ENCODE data around the gene SIGLEC15.

The SIGLEC15 gene

DNA sequence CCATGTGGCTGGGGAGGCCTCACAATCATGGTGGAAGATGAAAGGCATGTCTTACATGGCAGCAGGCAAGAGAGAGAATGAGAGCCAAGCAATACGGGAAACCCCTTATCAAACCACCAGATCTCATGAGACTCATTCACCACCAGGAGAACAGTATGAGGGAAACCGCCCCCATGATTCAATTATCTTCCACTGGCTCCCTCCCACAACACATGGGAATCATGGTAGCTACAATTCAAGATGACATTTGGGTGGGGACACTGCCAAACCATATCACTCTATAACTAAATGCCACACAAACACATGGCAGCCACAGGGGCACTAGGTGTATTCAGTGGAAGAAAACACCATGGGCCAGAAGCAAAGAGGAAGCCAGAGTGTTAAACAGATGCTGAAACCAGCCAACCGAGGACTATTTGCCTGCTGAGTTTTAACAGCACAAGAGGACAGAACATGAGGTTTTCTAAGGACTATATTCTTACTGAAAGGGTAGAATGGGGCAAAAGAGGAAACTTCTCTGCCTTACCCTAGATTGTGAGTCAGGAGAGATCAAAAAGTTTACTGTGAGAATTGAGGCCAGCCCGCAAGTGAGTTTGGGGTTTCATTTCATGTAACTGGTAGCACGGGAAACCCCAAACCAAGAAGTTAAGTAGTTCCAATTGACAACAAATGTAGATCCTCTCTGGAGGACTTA is 49.2 kb downstream of the SIGLEC15 start:
- Histone ChIP-seq H3K9me3 (ENCODE audit: control insufficient read depth, low read length) (no peaks in the 10 kb centered on the region), H3K27me3 (ENCODE audit: control insufficient read depth, insufficient read depth, low read length, poor library complexity, severe bottlenecking) (no peaks in the 10 kb centered on the region), H3K4me3 (ENCODE audit: insufficient read depth, low read depth, low read length) (no peak overlapping the region), H3K36me3 (ENCODE audit: control insufficient read depth, insufficient read depth, low read length) (peaks cover 10% of the 10 kb centered on the region), H3K4me1 (ENCODE audit: control insufficient read depth, insufficient read depth, low read length) (no peaks in the 10 kb centered on the region), H3K27ac (ENCODE audit: insufficient read depth, low read depth, low read length, poor library complexity, severe bottlenecking) (no peak overlapping the region)
- WGBS, 2 experiments, result 92 to 93% methylated on average over 5 of the region's 5 CpGs

DNA sequence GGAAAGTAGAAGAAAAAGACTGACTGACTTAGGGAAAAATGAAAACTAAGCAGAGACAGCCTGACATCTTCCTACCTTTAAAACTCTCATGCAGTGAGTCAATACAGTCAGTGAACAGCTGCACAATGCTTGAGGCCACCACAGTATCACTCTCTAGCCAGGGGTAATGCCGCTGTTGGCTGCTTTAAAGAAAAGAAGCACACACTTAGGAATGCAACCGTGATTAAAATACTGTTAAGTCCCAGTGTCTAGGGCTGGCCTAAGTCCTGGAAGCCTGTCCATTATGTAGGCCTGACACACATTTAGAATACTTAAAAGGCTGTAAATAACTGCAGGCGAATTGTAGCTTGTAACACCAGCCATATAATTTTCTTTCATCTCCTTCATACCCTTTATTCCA is 50.7 kb downstream of the SIGLEC15 start:
- no peaks in the 10 kb centered on the region for H3K4me1 ChIP-seq (ENCODE audit: control insufficient read depth, insufficient read depth, low read length)
- H3K27ac ChIP-seq (ENCODE audit: insufficient read depth, low read depth, low read length, poor library complexity, severe bottlenecking), result no peak overlapping the region
- H3K27me3 ChIP-seq (ENCODE audit: control insufficient read depth, insufficient read depth, low read length, poor library complexity, severe bottlenecking), result no peaks in the 10 kb centered on the region
- H3K9me3 ChIP-seq (ENCODE audit: control insufficient read depth, low read length), result no peaks in the 10 kb centered on the region
- peaks cover 10% of the 10 kb centered on the region for H3K36me3 ChIP-seq (ENCODE audit: control insufficient read depth, insufficient read depth, low read length)
- H3K4me3 ChIP-seq (ENCODE audit: insufficient read depth, low read depth, low read length), result no peak overlapping the region
- 91 to 93% methylated on average over 3 of the region's 3 CpGs for WGBS, 2 experiments

DNA sequence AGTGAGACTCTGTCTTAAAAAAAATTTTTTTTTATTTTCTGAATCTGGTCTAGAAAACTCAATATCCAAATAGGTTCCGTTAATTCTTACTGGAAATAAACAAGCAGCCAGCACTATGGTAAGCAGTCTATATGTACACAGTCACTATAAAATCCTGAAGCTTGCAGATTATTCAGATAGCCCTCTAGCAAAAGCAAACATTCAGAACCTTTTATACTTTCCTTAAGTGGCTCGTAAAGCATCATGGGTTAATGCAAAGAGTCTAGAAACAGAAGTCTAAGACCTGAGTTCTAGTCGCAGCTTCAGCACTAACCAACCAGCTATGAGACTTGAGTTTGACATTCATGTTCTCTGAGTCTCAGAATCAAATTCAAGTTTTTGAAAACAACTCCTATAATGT is 51.9 kb downstream of the SIGLEC15 start:
- Histone ChIP-seq H3K4me1 (ENCODE audit: control insufficient read depth, insufficient read depth, low read length) (no peaks in the 10 kb centered on the region), H3K9me3 (ENCODE audit: control insufficient read depth, low read length) (no peaks in the 10 kb centered on the region), H3K36me3 (ENCODE audit: control insufficient read depth, insufficient read depth, low read length) (peaks cover 10% of the 10 kb centered on the region), H3K27ac (ENCODE audit: insufficient read depth, low read depth, low read length, poor library complexity, severe bottlenecking) (no peak overlapping the region), H3K4me3 (ENCODE audit: insufficient read depth, low read depth, low read length) (no peak overlapping the region), H3K27me3 (ENCODE audit: control insufficient read depth, insufficient read depth, low read length, poor library complexity, severe bottlenecking) (no peaks in the 10 kb centered on the region)
- WGBS, 2 experiments, result 96 to 97% methylated on average over 3 of the region's 3 CpGs

DNA sequence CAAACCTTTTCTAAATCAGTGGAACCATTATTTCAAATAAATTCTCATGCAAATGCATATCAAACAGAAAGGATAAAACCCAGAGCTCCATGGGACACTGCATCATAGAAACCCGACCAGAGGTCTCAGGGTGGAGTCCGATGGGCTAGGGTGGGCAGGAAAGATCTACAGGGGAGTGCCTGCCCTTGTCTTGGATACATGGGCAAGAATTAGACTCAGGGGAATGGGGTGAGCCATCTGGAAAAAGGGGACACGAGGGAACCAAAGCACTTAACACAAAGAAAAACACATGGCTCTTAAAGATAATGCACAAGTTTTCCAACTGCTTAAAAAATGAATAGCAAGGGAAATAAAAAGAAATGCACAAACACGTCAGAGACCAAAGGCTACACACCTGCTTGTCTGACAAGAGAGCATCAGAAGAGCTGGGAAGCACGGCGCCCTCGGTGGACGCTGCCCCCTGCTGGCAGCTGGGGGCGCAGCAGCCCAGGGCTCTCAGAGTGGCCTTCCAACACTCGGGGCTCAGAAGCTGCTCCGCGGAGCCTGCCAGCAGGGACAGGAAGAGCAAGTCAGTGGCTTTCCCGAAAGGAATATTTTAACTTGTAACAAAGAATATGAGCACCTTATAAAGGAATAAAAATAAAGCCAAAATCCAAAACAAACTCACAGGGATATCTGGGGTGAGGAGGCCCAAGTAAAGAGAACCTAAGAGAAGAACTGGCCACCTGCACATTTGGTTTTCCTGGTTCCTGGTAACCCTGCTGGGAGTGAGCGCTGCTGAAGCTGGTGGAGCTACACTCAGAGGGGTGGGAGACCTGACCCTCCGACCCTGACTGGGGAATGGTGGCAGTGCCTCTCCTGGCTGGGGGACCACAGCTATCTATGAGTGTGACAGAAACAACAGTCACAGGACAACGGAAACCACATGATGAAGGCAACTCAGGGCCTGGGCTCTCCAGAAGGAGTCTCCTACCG is 54.5 kb downstream of the SIGLEC15 start:
- H3K4me3 ChIP-seq (ENCODE audit: insufficient read depth, low read depth, low read length), result no peak overlapping the region
- WGBS, 2 experiments, result 41 to 44% methylated on average over 16 to 17 of the region's 17 CpGs
- H3K27me3 ChIP-seq (ENCODE audit: control insufficient read depth, insufficient read depth, low read length, poor library complexity, severe bottlenecking), result no peaks in the 10 kb centered on the region
- H3K27ac ChIP-seq (ENCODE audit: insufficient read depth, low read depth, low read length, poor library complexity, severe bottlenecking), result no peak overlapping the region
- peaks cover 10% of the 10 kb centered on the region for H3K36me3 ChIP-seq (ENCODE audit: control insufficient read depth, insufficient read depth, low read length)
- no peaks in the 10 kb centered on the region for H3K9me3 ChIP-seq (ENCODE audit: control insufficient read depth, low read length)
- H3K4me1 ChIP-seq (ENCODE audit: control insufficient read depth, insufficient read depth, low read length), result no peaks in the 10 kb centered on the region

DNA sequence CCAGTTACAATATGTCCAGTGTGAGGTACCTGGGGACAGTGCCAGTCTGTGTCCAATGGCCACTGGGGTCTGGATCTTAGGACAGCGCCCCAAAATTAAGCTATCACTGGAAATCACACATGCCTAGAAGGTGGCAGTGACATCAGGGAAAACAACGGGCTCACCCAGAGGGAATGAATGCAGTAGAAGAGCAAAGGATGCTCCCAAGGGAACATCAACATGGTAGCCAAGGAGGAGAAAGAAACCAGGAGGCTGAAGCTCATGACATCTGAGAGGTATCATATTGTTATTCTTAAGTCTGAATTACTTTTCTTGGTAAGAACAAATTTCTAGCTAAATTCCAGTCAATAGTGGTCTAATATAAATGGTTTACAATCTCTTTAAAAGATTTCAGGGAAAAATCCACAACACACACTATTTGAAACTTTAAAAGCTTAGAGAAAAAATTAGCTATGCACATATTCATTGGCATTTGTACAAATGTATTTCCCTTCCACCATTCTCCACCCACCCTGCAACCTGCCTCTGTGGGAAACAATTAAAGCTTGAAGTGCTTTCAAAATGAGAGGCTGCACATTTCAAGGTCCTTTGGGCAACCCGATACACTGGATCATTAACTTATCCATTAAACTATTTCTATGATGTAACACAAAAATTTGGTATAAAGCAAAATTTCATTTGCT is 55.5 kb downstream of the SIGLEC15 start:
- no peaks in the 10 kb centered on the region for H3K9me3 ChIP-seq (ENCODE audit: control insufficient read depth, low read length)
- no peaks in the 10 kb centered on the region for H3K27me3 ChIP-seq (ENCODE audit: control insufficient read depth, insufficient read depth, low read length, poor library complexity, severe bottlenecking)
- H3K36me3 ChIP-seq (ENCODE audit: control insufficient read depth, insufficient read depth, low read length), result peaks cover 1% of the 10 kb centered on the region
- no peak overlapping the region for H3K27ac ChIP-seq (ENCODE audit: insufficient read depth, low read depth, low read length, poor library complexity, severe bottlenecking)
- no peaks in the 10 kb centered on the region for H3K4me1 ChIP-seq (ENCODE audit: control insufficient read depth, insufficient read depth, low read length)
- 92 to 100% methylated on average over 2 to 3 of the region's 3 CpGs for WGBS, 2 experiments
- H3K4me3 ChIP-seq (ENCODE audit: insufficient read depth, low read depth, low read length), result no peak overlapping the region

DNA sequence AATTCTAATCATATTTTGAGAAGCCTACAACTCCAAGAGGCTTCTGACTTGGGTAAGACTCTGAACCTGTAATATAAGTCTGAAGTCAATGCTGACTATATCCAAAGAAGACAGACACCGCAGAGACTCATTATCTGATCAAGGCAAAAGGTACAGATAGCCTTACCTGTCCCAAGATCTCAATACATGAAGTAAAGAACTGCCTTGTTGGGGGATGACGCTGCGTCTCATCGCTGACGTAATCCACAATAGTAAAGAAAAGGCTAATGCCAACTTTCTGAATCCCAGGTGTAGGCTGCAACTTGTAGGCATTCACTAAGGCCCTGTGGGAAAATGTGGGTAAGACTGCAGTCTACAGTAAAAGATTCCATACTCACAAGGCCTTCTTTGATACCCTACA is 62.1 kb downstream of the SIGLEC15 start:
- Histone ChIP-seq H3K4me1 (ENCODE audit: control insufficient read depth, insufficient read depth, low read length) (no peaks in the 10 kb centered on the region), H3K27ac (ENCODE audit: insufficient read depth, low read depth, low read length, poor library complexity, severe bottlenecking) (no peak overlapping the region), H3K36me3 (ENCODE audit: control insufficient read depth, insufficient read depth, low read length) (peaks cover 3% of the 10 kb centered on the region), H3K4me3 (ENCODE audit: insufficient read depth, low read depth, low read length) (no peak overlapping the region), H3K27me3 (ENCODE audit: control insufficient read depth, insufficient read depth, low read length, poor library complexity, severe bottlenecking) (no peaks in the 10 kb centered on the region), H3K9me3 (ENCODE audit: control insufficient read depth, low read length) (no peaks in the 10 kb centered on the region)
- 94% methylated on average over 5 of the region's 5 CpGs for WGBS, 2 experiments

DNA sequence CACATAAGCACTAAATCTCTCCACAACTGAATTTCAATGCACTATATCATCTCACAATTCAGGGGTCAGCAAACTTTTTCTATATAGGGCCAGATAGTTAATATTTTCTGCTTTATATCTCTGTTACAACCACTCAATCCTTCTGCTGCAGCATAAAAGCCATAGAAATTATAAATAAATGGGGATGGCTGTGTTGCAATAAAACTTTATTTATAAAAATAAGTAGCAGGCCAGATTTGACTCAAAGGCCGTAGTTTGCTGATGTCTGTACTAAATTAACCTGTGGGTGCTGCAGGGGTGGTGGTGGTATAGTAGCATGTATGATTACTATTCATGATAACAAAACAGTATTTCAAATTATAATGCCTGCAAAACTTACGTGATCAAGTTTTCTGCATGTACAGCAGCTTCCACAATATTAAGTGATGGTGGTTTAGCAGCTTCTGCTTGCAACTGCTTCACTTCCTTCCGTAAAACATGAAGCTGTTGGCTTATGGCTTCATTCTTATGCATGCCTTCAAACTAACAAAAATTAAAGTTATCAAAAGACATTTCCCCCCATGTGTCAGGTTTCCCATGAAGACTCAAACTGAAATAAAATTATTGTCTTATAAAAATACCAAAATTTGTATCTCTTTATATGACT is 64.1 kb downstream of the SIGLEC15 start:
- H3K4me3 ChIP-seq (ENCODE audit: insufficient read depth, low read depth, low read length), result no peak overlapping the region
- H3K36me3 ChIP-seq (ENCODE audit: control insufficient read depth, insufficient read depth, low read length), result peaks cover 3% of the 10 kb centered on the region
- H3K9me3 ChIP-seq (ENCODE audit: control insufficient read depth, low read length), result no peaks in the 10 kb centered on the region
- WGBS, 2 experiments, result 96 to 97% methylated on average over 3 of the region's 3 CpGs
- no peaks in the 10 kb centered on the region for H3K4me1 ChIP-seq (ENCODE audit: control insufficient read depth, insufficient read depth, low read length)
- no peaks in the 10 kb centered on the region for H3K27me3 ChIP-seq (ENCODE audit: control insufficient read depth, insufficient read depth, low read length, poor library complexity, severe bottlenecking)
- H3K27ac ChIP-seq (ENCODE audit: insufficient read depth, low read depth, low read length, poor library complexity, severe bottlenecking), result no peak overlapping the region

DNA sequence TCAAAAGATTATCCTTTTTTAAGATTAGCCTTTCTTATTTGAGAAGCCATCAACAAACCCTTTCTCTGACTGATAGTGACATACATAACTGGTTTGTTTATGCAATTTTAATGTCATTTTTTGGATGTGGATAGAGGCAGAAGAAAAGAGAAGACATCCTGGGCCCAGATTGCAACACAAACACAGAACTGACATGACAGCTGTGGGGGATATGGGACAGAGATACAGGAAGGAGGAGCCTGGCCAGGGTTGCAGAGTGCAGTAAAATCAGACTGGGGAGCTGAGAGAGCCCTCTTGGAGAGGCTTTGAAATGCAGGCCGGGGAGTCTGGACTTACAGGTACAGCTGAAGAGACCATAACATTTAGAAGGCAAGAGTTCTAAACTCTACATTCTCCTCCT is 65.1 kb downstream of the SIGLEC15 start:
- H3K4me3 ChIP-seq (ENCODE audit: insufficient read depth, low read depth, low read length), result no peak overlapping the region
- H3K27ac ChIP-seq (ENCODE audit: insufficient read depth, low read depth, low read length, poor library complexity, severe bottlenecking), result no peak overlapping the region
- 88 to 95% methylated on average over 1 of the region's 1 CpG for WGBS, 2 experiments
- no peaks in the 10 kb centered on the region for H3K27me3 ChIP-seq (ENCODE audit: control insufficient read depth, insufficient read depth, low read length, poor library complexity, severe bottlenecking)
- no peaks in the 10 kb centered on the region for H3K4me1 ChIP-seq (ENCODE audit: control insufficient read depth, insufficient read depth, low read length)
- peaks cover 3% of the 10 kb centered on the region for H3K36me3 ChIP-seq (ENCODE audit: control insufficient read depth, insufficient read depth, low read length)
- H3K9me3 ChIP-seq (ENCODE audit: control insufficient read depth, low read length), result no peaks in the 10 kb centered on the region

DNA sequence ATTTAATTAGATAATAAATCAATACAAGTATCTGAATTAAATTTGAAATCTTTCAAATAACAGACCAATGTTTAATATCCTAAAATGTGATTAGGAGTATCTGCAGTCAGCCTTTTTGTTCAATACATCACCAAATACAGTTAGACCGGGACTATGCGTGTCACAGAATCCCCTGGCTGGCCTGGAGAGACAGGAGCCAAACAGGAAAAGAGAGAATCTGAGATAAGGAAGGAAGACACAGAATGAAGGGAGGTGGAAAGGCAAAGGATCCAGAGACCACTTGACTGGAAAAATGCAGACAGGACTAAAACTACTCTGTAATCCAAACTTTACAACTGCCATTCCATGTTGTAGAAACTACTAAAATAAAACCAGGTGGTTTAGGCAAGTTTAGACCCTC is 66.3 kb downstream of the SIGLEC15 start:
- Histone ChIP-seq H3K9me3 (ENCODE audit: control insufficient read depth, low read length) (no peaks in the 10 kb centered on the region), H3K27me3 (ENCODE audit: control insufficient read depth, insufficient read depth, low read length, poor library complexity, severe bottlenecking) (no peaks in the 10 kb centered on the region), H3K27ac (ENCODE audit: insufficient read depth, low read depth, low read length, poor library complexity, severe bottlenecking) (no peak overlapping the region), H3K4me3 (ENCODE audit: insufficient read depth, low read depth, low read length) (no peak overlapping the region), H3K4me1 (ENCODE audit: control insufficient read depth, insufficient read depth, low read length) (no peaks in the 10 kb centered on the region), H3K36me3 (ENCODE audit: control insufficient read depth, insufficient read depth, low read length) (peaks cover 3% of the 10 kb centered on the region)
- whole genome bisulfite sequencing, 2 experiments, result 78 to 100% methylated on average over 2 of the region's 2 CpGs
